WERI-Rb-1 (cell line): ENCODE results near the gene CLIP2.

Experiments
- DNase-seq: peaks from one replicate; pipeline ENCODE4 v3.0.0-alpha.2; 2020
- H3K27ac ChIP-seq: fragments of 250-450 bp; sonication (Bioruptor Pico); 2 replicates; pipeline ENCODE4 v1.5.1; 2020; ENCODE audit warnings: mild to moderate bottlenecking, moderate library complexity
- H3K27me3 ChIP-seq: fragments of 250-450 bp; sonication (Bioruptor Pico); 2 replicates; pipeline ENCODE4 v1.5.1; 2021; ENCODE audit warnings: mild to moderate bottlenecking, low read depth, moderate library complexity; ENCODE audit not compliant: insufficient read depth, severe bottlenecking
- H3K36me3 ChIP-seq: fragments of 250-450 bp; sonication (Bioruptor Pico); 2 replicates; pipeline ENCODE4 v1.5.1; 2020; ENCODE audit warnings: mild to moderate bottlenecking, moderate library complexity
- H3K4me3 ChIP-seq: 2 replicates; pipeline ENCODE4 v1.5.1; 2011; ENCODE audit warnings: low read depth, mild to moderate bottlenecking, control low read depth, low read length
- H3K9me3 ChIP-seq: fragments of 250-450 bp; sonication (Bioruptor Pico); 2 replicates; pipeline ENCODE4 v1.5.1; 2021; ENCODE audit warnings: mild to moderate bottlenecking, moderate library complexity; ENCODE audit not compliant: severe bottlenecking
- CTCF ChIP-seq: IDR thresholded peaks from 2 replicates; pipeline ENCODE4 v1.5.1; 2011; ENCODE audit warnings: low read depth, mild to moderate bottlenecking, control low read depth, inconsistent platforms, low read length

Gene CLIP2

DNA sequence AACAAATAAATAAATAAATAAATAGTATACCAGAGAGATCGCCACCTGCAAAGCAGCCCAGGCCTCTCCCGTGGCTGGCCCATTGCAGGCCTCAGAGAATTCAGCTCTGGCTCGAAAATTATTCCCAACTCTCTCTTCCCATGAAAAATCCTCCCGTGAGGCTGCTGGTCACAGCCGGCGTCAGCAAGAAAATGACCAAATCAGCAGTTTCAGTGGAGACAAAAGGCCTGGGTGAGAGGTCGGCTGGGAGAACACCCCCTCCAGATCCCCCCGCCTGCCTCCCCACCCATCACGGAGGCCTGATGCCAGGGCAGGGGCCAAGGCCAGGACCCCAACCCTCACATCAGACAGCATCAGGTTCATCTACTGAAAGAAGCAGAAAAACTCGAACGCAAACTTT lies 3.1 kb upstream of the CLIP2 start:
- Histone ChIP-seq H3K27me3 (peaks cover 10% of the 10 kb centered on the region), H3K27ac (no peak overlapping the region), H3K36me3 (no peaks in the 10 kb centered on the region), H3K9me3 (no peaks in the 10 kb centered on the region), H3K4me3 (no peak overlapping the region)
- DNase-seq: no peak
- no peak for TF ChIP-seq CTCF

- no peak for TF ChIP-seq CTCF
- Histone ChIP-seq H3K27ac (no peak overlapping the region), H3K4me3 (no peak overlapping the region), H3K27me3 (peaks cover 10% of the 10 kb centered on the region), H3K9me3 (no peaks in the 10 kb centered on the region), H3K36me3 (no peaks in the 10 kb centered on the region)
- DNase-seq: no peak
These were observed 1.7 kb upstream of the CLIP2 start for GRCh38 chr7:74287303-74288033.

DNA sequence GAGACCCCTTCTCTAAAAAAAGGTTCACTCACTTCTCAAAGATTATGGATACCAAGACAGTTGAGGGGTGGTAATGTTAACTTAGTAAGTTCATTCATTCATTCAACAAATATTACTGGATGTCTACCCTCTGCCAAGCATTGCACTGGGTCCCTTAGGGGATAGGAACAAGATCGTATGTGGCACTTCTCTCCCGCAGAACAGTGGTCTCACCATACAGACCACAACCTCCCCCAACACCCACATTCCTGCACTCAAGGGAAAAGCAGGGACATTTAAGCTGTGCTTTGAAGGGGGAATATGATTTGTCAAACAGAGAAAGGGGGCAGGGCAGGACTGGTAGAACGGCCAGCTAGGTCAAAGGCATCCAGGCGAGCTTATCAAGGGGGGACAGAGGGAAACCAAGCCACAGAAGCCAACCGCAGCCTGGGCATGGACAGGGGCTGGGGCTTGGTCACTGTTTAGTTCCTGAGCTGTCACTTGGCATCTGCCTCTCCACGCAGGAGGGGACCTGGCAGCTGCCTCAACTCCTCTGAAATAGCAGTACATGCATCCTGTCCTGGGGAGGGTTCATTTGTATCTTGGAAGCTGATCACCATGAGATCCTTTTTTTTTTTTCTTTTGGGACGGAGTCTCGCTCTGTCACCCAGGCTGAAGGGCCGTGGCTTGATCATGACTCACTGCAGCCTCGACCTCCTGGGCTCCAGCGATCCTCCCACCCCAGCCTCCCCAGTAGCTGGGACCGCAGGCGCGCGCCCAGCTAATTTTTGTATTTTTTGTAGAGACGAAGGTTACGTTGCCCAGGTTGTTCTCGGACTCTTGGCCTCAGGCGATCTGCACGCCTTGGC lies 949 bp upstream of the CLIP2 start:
- no peak overlapping the region for H3K4me3 ChIP-seq
- no peaks in the 10 kb centered on the region for H3K36me3 ChIP-seq
- H3K27ac ChIP-seq: no peak overlapping the region
- H3K9me3 ChIP-seq: no peaks in the 10 kb centered on the region
- no peak for DNase-seq
- H3K27me3 ChIP-seq: peaks cover 10% of the 10 kb centered on the region
- TF ChIP-seq CTCF: no peak

DNA sequence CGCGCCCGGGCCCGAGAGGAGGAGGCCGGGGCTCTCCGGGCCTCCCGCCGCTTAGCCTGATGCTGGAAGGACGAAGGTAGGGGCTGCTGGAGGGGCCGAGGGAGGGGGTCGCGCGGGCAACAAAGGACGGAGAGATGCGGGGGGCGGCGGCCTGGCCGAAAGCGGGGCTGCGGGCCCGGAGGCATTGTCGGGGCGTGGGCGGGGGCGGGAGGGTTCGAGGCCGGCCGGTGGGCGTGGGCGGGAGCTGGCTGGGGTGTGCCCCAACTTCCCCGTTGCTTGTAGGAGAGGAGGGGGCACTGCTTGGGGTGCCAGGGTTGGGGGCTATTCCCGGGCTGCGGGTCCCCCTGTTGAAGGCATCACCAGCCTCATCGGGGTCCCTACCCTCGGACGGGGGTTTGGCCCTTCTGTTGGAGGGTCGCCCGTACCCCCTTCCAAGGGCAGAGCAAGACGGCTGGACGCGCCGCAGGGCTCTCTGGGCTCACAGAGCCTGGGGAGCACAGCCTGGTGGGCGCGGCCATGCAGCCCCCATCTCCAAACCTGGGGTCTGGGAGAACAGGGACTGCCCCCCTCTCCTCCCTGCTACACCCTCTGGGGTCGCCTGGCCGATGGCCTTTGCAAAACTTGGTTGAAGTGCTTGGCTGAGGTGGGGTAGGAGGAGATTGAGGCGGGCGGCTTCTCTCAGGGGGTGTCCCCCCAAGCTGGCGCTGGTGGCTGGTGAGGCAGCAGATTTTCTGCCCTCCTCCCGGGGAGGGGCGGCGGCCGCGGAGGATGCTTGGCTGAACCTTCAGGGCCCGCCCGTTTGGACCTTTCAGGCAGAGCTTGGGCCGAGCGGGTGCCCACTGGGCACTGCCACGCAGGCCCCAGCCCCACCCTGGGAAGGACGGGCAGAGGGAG lies 699 bp downstream of the CLIP2 start:
- no peak overlapping the region for H3K27ac ChIP-seq
- peaks cover 10% of the 10 kb centered on the region for H3K27me3 ChIP-seq
- no peaks in the 10 kb centered on the region for H3K9me3 ChIP-seq
- peak overlapping the region; percentile 60 for H3K4me3 ChIP-seq
- H3K36me3 ChIP-seq: no peaks in the 10 kb centered on the region
- no peak for TF ChIP-seq CTCF
- no peak for DNase-seq

DNA sequence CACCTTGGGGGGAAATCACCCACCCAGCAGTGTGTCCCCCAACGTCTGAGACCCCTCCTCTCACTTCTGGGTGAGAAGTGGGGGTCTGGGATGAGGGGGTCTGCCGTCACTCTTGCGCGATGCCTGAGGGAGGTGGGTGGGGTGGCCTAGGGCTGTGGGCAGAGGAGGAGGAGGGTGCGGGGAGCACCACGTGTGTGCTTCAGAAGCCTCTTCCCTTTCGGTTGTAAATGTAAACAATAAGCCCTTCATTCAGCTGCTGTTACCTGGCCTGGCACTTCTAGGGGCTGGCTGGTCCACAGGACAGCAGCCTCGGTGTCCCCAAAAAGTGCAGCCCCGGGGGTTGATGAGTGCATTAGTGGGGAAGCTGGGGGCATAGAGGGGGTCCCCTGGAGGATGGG lies 1.3 kb downstream of the CLIP2 start:
- Histone ChIP-seq H3K36me3 (no peaks in the 10 kb centered on the region), H3K4me3 (no peak overlapping the region), H3K27ac (no peak overlapping the region), H3K9me3 (no peaks in the 10 kb centered on the region), H3K27me3 (peaks cover 10% of the 10 kb centered on the region)
- DNase-seq: no peak
- no peak for TF ChIP-seq CTCF
